ENCODE results near the gene RHOBTB1.

DNA sequence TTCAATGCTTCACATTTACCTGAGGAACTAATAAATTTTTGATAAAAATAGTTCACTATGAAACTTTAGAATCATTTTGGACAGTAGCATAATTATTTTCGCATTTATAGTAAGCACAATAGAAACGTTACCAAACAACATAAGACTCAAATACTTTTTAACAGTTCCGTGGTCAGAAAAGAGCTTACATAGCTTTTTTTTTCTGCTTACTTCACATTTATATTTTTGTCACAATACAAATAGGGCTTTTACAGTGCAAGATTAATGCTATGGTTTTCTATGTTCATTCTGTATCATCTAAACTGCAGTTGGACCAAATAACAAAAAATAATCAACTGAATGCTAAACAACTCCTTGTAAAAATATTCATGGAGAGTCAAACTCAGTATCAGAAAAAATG lies 26.5 kb upstream of the RHOBTB1 start:
- TF ChIP-seq, protein P1, sequence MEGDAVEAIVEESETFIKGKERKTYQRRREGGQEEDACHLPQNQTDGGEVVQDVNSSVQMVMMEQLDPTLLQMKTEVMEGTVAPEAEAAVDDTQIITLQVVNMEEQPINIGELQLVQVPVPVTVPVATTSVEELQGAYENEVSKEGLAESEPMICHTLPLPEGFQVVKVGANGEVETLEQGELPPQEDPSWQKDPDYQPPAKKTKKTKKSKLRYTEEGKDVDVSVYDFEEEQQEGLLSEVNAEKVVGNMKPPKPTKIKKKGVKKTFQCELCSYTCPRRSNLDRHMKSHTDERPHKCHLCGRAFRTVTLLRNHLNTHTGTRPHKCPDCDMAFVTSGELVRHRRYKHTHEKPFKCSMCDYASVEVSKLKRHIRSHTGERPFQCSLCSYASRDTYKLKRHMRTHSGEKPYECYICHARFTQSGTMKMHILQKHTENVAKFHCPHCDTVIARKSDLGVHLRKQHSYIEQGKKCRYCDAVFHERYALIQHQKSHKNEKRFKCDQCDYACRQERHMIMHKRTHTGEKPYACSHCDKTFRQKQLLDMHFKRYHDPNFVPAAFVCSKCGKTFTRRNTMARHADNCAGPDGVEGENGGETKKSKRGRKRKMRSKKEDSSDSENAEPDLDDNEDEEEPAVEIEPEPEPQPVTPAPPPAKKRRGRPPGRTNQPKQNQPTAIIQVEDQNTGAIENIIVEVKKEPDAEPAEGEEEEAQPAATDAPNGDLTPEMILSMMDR (IDR thresholded peaks at IDR 0.05), result no peak
- TF ChIP-seq ZFX (IDR thresholded peaks at IDR 0.05; ENCODE audit: borderline replicate concordance), result no peak

Data from 22Rv1 (cell line).